NCI-H774 (cell line): Measurements from ENCODE around the gene C11orf58.

ENCODE experiments used
- DNase-seq: peaks from one replicate; lab custom pipeline; 2025; lab: John Stamatoyannopoulos, UW

C11orf58 gene

GRCh38 chr11:16738193-16738946 is at the start of gene C11orf58:
Gene C11orf58, plus strand, starts transcription at chr11:16738647. Its CDS starts 132 bp downstream, at chr11:16738779.
- DNase-seq, result peak; percentile 98

GRCh38 chr11:16690086-16690485 is 48.4 kb upstream of the C11orf58 start:
- no peak for DNase-seq

DNA sequence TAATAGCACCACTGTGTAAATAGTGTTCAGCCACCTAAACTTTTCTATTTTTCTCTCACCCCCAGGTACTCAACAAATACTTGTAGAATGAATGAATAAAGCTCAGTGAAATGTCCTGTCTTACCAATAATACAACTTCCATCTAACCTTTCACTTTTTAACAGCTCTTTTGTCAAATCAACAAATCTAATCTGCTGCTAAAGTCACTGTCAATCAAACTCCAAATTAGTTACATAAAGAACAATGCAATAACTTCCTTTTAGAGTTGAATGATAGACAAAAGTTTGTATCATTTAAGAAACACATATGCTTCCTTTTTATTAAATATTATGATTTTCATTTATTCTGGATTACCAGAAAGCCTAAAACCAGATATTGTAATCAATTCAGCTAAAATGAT is 34.7 kb upstream of the C11orf58 start:
- no peak for DNase-seq

GRCh38 chr11:16713594-16713993 is 24.9 kb upstream of the C11orf58 start:
- no peak for DNase-seq

- no peak for DNase-seq
Measured at GRCh38 chr11:16722581-16723344, 15.7 kb upstream of the C11orf58 start.

DNA sequence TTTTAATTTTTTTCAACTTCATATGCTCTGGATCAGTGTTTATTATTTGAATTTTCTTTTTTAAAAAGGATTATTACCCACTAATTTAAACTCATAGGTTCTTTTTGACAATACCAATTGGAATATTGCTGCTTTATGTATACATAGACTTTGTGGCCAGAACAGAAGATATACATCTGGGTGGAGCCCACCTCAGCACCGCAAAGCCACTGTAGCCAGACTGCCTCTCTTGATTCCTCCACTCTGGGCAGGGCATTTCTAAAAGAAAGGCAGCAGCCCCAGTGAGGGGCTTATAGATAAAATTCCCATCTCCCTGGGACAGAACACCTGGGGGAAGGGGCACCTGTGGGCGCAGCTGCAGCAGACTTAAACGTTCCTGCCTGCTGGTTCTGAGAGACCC is 10.6 kb upstream of the C11orf58 start:
- no peak for DNase-seq

DNA sequence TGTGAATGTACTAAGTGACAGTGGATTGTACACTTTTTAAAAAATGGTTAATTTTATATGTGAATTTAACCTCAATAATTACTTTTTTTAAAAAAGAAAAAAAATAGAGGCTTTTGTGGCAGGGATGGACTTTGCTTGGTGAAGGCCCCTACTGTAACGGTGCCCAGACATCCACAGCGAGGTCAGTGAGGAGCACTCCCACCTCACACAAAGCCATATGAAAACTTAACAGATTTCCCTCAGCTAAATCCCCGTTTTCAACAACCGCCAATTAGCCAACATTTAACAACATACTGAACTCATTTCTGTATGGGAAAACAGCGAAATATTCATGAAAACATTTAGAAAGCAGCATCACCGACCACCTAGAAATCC is 642 bp upstream of the C11orf58 start:
- no peak for DNase-seq

- DNase-seq, result peak; percentile 4
Measured at GRCh38 chr11:16738947-16739815, 734 bp downstream of the C11orf58 start.

DNA sequence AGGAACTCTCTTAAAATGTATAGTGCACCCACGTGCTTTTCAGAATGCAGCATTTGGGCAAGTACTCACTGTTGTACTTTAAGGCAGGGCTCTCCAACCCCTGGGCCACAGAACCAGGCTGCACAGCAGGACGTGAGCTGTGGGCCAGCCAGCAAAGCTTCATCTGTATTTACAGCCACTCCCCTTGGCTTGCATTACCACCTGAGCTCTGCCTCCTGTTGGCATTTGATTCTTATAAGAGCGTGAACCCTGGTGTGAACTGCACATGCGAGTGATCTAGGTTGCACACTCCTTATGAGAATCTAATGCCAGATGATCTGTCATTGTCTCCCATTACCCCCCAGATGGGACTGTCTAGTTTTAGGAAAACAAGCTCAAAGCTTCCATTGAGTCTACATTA is 3.0 kb downstream of the C11orf58 start:
- no peak for DNase-seq

DNA sequence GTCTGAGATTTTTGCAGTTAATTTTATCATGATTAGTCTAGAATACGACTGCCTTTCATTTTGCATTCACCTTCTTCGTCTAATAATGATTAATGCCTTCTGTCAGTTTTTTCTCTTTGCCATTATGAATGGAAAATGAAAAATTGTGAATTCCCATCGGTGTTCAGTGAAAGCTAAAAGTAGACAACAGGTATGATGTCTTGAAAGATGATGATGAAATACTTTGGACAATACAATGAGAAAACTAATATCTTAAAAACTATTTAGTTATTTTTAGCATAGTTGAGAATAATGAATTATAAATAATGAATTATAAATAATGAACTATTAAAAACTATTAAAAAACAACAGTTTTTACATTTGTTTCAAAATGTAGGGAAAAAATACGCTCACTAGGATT is 5.0 kb downstream of the C11orf58 start:
- no peak for DNase-seq

GRCh38 chr11:16744128-16744725 is 5.8 kb downstream of the C11orf58 start:
- no peak for DNase-seq

- no peak for DNase-seq
Measured at GRCh38 chr11:16745950-16746605, 7.6 kb downstream of the C11orf58 start.

- DNase-seq, result no peak
Measured at GRCh38 chr11:16749092-16749491, 10.6 kb downstream of the C11orf58 start.

GRCh38 chr11:16749666-16750065 is 11.2 kb downstream of the C11orf58 start:
- no peak for DNase-seq

GRCh38 chr11:16750417-16750816 is 12.0 kb downstream of the C11orf58 start:
- DNase-seq, result no peak

DNA sequence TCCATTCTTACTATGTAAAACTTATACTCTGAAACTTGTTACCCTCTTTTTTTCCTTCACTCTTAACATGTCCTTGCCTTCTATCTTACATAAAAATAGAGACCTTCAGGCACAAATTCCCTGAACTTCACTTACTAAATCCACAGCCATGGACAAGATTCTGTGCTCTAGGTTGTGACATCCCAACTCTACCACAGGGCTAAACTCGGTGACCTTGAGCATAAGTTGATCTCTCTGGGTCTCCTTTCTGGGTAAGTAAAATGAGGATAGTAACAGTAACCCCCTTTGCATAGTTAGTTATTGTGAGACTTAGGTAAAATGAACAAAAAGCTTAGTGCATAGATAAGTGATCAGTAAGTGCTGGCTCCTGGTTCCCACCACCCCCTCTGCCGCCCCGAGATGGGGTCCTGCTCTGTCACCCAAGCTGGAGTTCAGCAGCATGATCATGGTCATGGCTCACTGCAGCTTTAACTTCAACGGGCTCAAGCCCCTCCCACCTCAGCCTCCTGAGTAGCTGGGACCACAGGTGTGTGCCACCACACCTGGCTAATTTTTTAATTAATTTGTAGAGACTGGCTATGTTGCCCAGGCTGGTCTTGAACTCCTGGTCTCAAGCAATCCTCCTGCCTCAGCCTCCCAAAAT is 20.1 kb downstream of the C11orf58 start:
- no peak for DNase-seq

DNA sequence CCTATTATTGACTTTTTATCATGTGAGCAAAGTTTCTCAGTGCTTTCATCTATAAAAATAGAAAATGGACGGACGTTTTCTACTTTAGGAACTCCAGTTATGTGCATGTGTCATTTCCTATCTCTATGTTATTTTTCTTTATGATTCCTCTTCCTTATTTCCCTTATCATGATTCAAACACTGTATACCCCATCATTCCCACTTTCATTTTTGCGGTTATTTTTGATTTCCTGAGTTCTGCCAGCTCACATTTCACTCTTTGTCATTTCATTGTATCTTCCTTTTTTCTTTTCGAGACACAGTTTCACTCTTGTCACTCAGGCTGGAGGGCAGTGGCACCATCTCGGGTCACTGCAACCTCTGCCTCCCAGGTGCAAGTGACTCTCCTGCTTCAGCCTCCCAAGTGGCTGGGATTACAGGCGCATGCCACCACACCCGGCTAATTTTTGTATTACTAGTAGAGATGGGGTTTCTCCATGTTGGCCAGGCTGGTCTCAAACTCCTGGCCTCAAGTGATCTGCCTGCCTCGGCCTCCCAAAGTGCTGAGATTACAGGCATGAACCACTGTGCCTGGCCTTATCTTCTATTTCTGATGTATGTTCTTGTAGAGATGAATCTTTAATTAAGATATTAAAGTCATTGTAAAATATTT is 21.5 kb downstream of the C11orf58 start:
- DNase-seq, result no peak

DNA sequence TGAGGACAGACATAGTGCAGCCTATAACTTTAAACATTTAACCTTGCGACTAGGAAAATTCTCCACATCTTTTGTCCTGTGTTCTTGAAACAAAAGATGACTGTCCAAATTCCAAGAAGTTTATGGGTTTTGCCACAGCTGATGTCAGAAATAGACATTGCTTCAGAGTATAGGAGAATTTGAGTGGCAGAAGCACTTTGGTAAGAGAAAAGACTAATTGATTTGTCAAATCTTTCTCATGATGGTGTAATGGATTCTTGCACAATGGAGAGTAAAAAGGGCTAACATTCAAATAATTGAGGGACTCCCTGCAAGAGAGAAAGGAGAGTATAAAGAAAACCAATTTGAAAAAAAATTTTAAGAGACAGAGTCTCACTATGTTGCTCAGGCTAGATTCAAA is 25.3 kb downstream of the C11orf58 start:
- DNase-seq, result no peak

DNA sequence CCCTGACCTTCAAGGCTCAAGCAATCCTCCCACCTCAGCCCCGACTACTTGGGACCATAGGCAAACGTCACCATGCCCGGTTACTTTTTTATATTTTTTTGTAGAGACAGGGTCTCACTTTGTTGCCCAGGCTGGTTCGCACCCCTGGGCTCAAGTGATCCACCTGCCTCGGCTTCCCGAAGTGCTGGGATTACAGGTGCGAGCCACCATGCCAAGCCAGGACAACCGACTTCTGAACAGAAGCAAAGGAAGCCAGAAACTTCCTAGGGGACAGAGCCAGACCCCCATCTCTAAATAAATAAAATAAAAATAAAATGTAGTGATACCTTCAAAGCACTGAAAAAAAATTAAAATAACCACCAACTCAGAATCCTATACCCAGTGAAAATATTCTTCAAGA is 26.4 kb downstream of the C11orf58 start:
- no peak for DNase-seq

- no peak for DNase-seq
Measured at GRCh38 chr11:16767137-16767536, 28.7 kb downstream of the C11orf58 start.

GRCh38 chr11:16767957-16768356 is 29.5 kb downstream of the C11orf58 start:
- DNase-seq, result no peak
